ENCODE measurements around the gene PLSCR2.

GRCh38 chr3:146468671-146469149, 651 bp downstream of the PLSCR2 start:
- TF ChIP-seq CTCF (IDR thresholded peaks at IDR 0.05) (no peak), REST (IDR thresholded peaks at IDR 0.05; ENCODE audit: insufficient read depth in 1 of 2, low read depth in 2 of 2, low read length in 1 of 2) (no peak), POLR2AphosphoS5 (IDR thresholded peaks at IDR 0.05; ENCODE audit: low read depth, low read length) (no peak; the same call in 1 of the 2 replicates), TCF7L2 (IDR thresholded peaks at IDR 0.05; ENCODE audit: low read depth, low read length) (no peak)
